B cell (primary cell): Measurements from ENCODE around the gene TMEM234. TPM values are rescaled to one million over a fixed set of nuclear protein-coding genes. Genes with fewer than 3 reads are reported as not detected.

ENCODE experiments used
- ATAC-seq: fragments of 200-7000 bp; cut with Tn5 transposase; one replicate; pipeline ENCODE4 v1.10.0; 2021; ENCODE audit warnings: low read depth, mild to moderate bottlenecking, moderate number of reproducible peaks, moderate library complexity
- CTCF ChIA-PET: fragments of 350-600 bp; sonication (Branson Sonifier 250); formaldehyde crosslinking; loops from one replicate; lab custom pipeline; 2021; ENCODE audit warnings: antibody characterized with exemption, inconsistent platforms; lab: Charles Lee
- POLR2A ChIA-PET: fragments of 350-600 bp; sonication (Branson Sonifier 250); formaldehyde crosslinking; loops from one replicate; lab custom pipeline; 2021; ENCODE audit warnings: antibody characterized with exemption; lab: Charles Lee
- DNase-seq: peaks from one replicate; pipeline ENCODE4 v3.0.0; 2013
- H2AFZ ChIP-seq: 2 replicates; pipeline ENCODE4 v1.6.1; 2012; ENCODE audit warnings: mild to moderate bottlenecking, low read depth, low read length; ENCODE audit not compliant: insufficient read depth, poor library complexity, severe bottlenecking
- H3K27ac ChIP-seq, 2 donors: 1 replicate in 1 of 2; 2 replicates in 1 of 2; pipeline ENCODE4 v1.5.1; 2012 to 2013; ENCODE audit warnings: low read length in 2 of 2, mild to moderate bottlenecking in 2 of 2, moderate library complexity in 1 of 2
- H3K27me3 ChIP-seq, 4 experiments: fragments of 200-600 bp in 1 of 4; sonication (generic) in 1 of 4; replicated peaks in 1 of 4; 1 replicate in 2 of 4; 2 replicates in 2 of 4; pipeline versions ENCODE4 v1.6.1 to v1.7.0; 2013 to 2016; ENCODE audit warnings: low read length in 3 of 4, mild to moderate bottlenecking in 2 of 4, mixed read lengths in 1 of 4, moderate library complexity in 1 of 4; ENCODE audit not compliant: insufficient read depth in 4 of 4, control insufficient read depth in 3 of 4; ENCODE audit errors: control extremely low read depth in 1 of 4
- H3K36me3 ChIP-seq, 2 experiments: replicated peaks in 1 of 2; 1 replicate in 1 of 2; 2 replicates in 1 of 2; pipeline versions ENCODE4 v1.6.1 to v1.7.1; 2013; ENCODE audit warnings: low read length in 1 of 2; ENCODE audit not compliant: insufficient read depth in 2 of 2, control insufficient read depth in 1 of 2; ENCODE audit errors: control extremely low read depth in 1 of 2, extremely low read depth in 1 of 2
- H3K4me1 ChIP-seq, 2 donors: fragments of 200-600 bp in 1 of 2; sonication (generic) in 1 of 2; 1 replicate in 1 of 2; 2 replicates in 1 of 2; pipeline versions ENCODE4 v1.5.1 to v1.6.1; 2013 to 2017; ENCODE audit warnings: low read length in 2 of 2; ENCODE audit not compliant: control insufficient read depth in 2 of 2, insufficient read depth in 2 of 2
- H3K4me2 ChIP-seq: replicated peaks from 2 replicates; pipeline ENCODE3; 2012; ENCODE audit warnings: mild to moderate bottlenecking, low read depth, low read length; ENCODE audit not compliant: poor library complexity, severe bottlenecking
- H3K4me3 ChIP-seq, 5 experiments: fragments of 200-600 bp in 1 of 5; sonication (generic) in 1 of 5; 1 replicate in 3 of 5; 2 replicates in 2 of 5; pipeline versions ENCODE4 v1.5.1 to v1.7.0; 2011 to 2016; ENCODE audit warnings: low read length in 4 of 5, mild to moderate bottlenecking in 4 of 5, low read depth in 2 of 5, control low read depth in 1 of 5, moderate library complexity in 1 of 5; ENCODE audit not compliant: insufficient read depth in 1 of 5; ENCODE audit errors: control extremely low read depth in 1 of 5, extremely low read depth in 1 of 5
- H3K79me2 ChIP-seq: fragments of 200-600 bp; sonication (generic); one replicate; pipeline ENCODE4 v1.6.0; 2016; ENCODE audit warnings: low read length; ENCODE audit not compliant: control insufficient read depth, insufficient read depth
- H3K9ac ChIP-seq: fragments of 200-600 bp; sonication (generic); 2 replicates; pipeline ENCODE4 v1.6.1; 2017; ENCODE audit warnings: mild to moderate bottlenecking, low read length, moderate library complexity
- H3K9me3 ChIP-seq, 3 donors: one replicate each; pipeline versions ENCODE4 v1.6.1 to v1.7.1; 2013; ENCODE audit warnings: low read length in 2 of 3; ENCODE audit not compliant: control insufficient read depth in 2 of 3, insufficient read depth in 1 of 3; ENCODE audit errors: control extremely low read depth in 1 of 3
- H4K20me1 ChIP-seq: 2 replicates; pipeline ENCODE4 v1.6.0; 2012; ENCODE audit warnings: mild to moderate bottlenecking, low read length; ENCODE audit not compliant: insufficient read depth, control insufficient read depth, poor library complexity, severe bottlenecking
- H3K27ac Mint-ChIP-seq: one replicate; pipeline ENCODE4 v1.8.0; 2021; ENCODE audit warnings: mixed read lengths
- H3K27me3 Mint-ChIP-seq: one replicate; pipeline ENCODE4 v1.8.0; 2021; ENCODE audit warnings: mixed read lengths
- H3K4me1 Mint-ChIP-seq: one replicate; pipeline ENCODE4 v1.8.0; 2021; ENCODE audit warnings: mixed read lengths
- H3K4me3 Mint-ChIP-seq: one replicate; pipeline ENCODE4 v1.8.0; 2021; ENCODE audit warnings: mixed read lengths
- H3K9me3 Mint-ChIP-seq: one replicate; pipeline ENCODE4 v1.8.0; 2022; ENCODE audit warnings: mixed read lengths; ENCODE audit not compliant: insufficient read depth
- EZH2 ChIP-seq: IDR thresholded peaks from 2 replicates; pipeline ENCODE4 v1.6.1; 2012; ENCODE audit warnings: borderline replicate concordance, low read depth, mild to moderate bottlenecking, moderate library complexity, low read length; ENCODE audit not compliant: insufficient read depth, poor library complexity, severe bottlenecking
- whole genome bisulfite sequencing: methylation state at CpG from one replicate; pipeline ENCODE4 v1.1.5; 2013; ENCODE audit warnings: missing lambda C conversion rate; ENCODE audit not compliant: insufficient coverage; 5-methylcytosine and 5-hydroxymethylcytosine counted together
- intact Hi-C: fragments of 100-400 bp; cut with micrococcal nuclease; formaldehyde crosslinking; loops from one replicate; pipeline ENCODE4 v1.10.0; 2022
- polyA plus RNA-seq: library from polyadenylated mRNA; depleted of rRNA; stranded (reverse); fragments of >200 nt; gene quantifications from 2 replicates; pipeline ENCODE4 v1.2.3, GENCODE V29; 2012
- total RNA-seq, 2 donors: library from RNA; stranded (reverse); fragments of 120-200 nt in 1 of 2; gene quantifications; 1 replicate in 1 of 2; 2 replicates in 1 of 2; pipeline versions ENCODE4 v1.2.3 to v1.2.4, GENCODE V29; 2013 to 2022
- TF ChIP-seq, protein P1 (sequence below): fragments of 200-600 bp; IDR thresholded peaks from one replicate; pipeline ENCODE4 v1.8.0; 2022; ENCODE audit warnings: antibody characterized with exemption, mild to moderate bottlenecking

Gene TMEM234
- total and polyA plus RNA-seq, 2 donors (not counting 1 experiment from before 2014, with no cell fraction given), result 22.0 to 60.8 TPM

DNA sequence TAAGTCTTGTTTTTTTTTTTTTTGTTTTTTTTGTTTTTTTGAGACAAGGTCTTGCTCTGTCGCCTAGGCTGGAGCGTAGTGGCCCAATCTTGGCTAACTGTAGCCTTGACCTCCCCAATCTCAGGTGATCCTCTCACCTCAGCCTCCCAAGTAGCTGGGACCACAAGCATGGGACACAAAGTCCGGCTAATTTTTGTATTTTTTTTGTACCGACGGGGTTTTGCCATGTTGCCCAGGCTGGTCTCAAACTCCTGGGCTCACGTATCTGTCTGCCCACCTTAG is 35.0 kb upstream of the TMEM234 start:
- peak overlapping the region; percentile 13 for H3K4me3 Mint-ChIP-seq
- Histone ChIP-seq H3K4me1 (peaks cover 44 to 52% of the 10 kb centered on the region in 2 donors), H3K9ac (no peak overlapping the region), H2AFZ (peak overlapping the region; percentile 27), H3K79me2 (peaks cover 95% of the 10 kb centered on the region), H3K27ac (peak overlapping the region in 1 of 2 donors; percentile 42), H4K20me1 (no peaks in the 10 kb centered on the region), H3K9me3 (no peaks in the 10 kb centered on the region), H3K4me3 (no peak overlapping the region), H3K27me3 (no peaks in the 10 kb centered on the region), H3K4me2 (peak overlapping the region; percentile 37), H3K36me3 (peaks cover 0 to 3% of the 10 kb centered on the region in 2 experiments)
- H3K4me1 Mint-ChIP-seq, result peaks cover 44% of the 10 kb centered on the region
- H3K27ac Mint-ChIP-seq, result peak overlapping the region; percentile 67
- 91% methylated on average over 6 of the region's 6 CpGs for WGBS
- intact Hi-C loops, result no loop called here
- ChIA-PET CTCF (interaction anchor here (1.0 kb wide), 1 partner anchor 9 kb away, joined by 3 read pairs; no protein-coding TSS in a partner anchor), POLR2A (interaction anchor here (0.9 to 1.2 kb wide), 2 partner anchors 34 to 76 kb away, joined by 3 to 4 read pairs; partner anchors contain the start of gene HDAC1)
- no peaks in the 10 kb centered on the region for H3K9me3 Mint-ChIP-seq
- DNase-seq (no peak), ATAC-seq (no peak)
- no peak for TF ChIP-seq EZH2
- TF ChIP-seq, protein P1, sequence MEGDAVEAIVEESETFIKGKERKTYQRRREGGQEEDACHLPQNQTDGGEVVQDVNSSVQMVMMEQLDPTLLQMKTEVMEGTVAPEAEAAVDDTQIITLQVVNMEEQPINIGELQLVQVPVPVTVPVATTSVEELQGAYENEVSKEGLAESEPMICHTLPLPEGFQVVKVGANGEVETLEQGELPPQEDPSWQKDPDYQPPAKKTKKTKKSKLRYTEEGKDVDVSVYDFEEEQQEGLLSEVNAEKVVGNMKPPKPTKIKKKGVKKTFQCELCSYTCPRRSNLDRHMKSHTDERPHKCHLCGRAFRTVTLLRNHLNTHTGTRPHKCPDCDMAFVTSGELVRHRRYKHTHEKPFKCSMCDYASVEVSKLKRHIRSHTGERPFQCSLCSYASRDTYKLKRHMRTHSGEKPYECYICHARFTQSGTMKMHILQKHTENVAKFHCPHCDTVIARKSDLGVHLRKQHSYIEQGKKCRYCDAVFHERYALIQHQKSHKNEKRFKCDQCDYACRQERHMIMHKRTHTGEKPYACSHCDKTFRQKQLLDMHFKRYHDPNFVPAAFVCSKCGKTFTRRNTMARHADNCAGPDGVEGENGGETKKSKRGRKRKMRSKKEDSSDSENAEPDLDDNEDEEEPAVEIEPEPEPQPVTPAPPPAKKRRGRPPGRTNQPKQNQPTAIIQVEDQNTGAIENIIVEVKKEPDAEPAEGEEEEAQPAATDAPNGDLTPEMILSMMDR, result no peak
- H3K27me3 Mint-ChIP-seq, result no peaks in the 10 kb centered on the region

DNA sequence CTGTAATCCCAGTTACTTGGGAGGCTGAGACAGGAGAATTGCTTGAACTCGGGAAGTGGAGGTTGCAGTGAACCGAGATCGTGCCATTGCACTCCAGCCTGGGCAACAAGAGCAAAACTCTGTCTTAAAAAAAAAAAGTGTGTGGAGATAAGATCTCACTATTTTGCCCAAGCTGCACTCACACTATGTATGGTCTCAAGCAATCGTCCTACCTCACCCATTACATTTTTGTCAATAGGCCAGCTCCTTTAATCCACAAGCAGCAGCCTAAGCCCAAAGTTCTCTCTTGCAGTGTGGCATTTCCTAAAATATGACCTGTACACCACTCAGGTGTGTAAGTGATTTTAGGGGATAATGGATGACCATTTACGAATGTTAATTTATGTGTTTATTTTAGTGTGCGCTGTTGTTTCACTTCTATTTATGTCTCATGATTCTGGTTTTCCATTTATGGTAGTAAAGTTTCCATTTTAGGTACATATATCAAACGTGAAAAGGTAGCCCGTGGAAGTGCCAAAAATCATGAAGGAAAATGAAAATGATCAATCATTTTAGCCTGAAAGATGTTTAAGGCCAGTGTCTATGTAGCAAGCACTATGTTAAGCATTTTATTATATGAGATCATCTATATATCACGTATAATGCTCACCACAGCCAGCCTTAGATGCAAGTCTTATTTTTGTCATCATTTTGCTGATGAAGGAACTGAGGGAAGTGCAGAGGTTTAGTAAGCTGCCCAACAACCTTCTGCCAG is 34.5 kb upstream of the TMEM234 start:
- no peaks in the 10 kb centered on the region for H3K9me3 Mint-ChIP-seq
- no peaks in the 10 kb centered on the region for H4K20me1 ChIP-seq
- DNase-seq (no peak), ATAC-seq (no peak)
- no peaks in the 10 kb centered on the region for H3K27me3 ChIP-seq
- H3K4me1 Mint-ChIP-seq, result peaks cover 49% of the 10 kb centered on the region
- H3K9me3 ChIP-seq, result no peaks in the 10 kb centered on the region
- H2AFZ ChIP-seq, result peak overlapping the region; percentile 27
- no peak for TF ChIP-seq EZH2
- TF ChIP-seq, protein P1, result no peak
- peaks cover 95% of the 10 kb centered on the region for H3K79me2 ChIP-seq
- H3K27me3 Mint-ChIP-seq, result no peaks in the 10 kb centered on the region
- 95% methylated on average over 3 of the region's 9 CpGs for WGBS
- peak overlapping the region; percentile 79 for H3K4me3 Mint-ChIP-seq
- H3K4me1 ChIP-seq, result peaks cover 49 to 57% of the 10 kb centered on the region in 2 donors
- H3K36me3 ChIP-seq, result peaks cover 0 to 3% of the 10 kb centered on the region in 2 experiments
- H3K4me2 ChIP-seq, result peak overlapping the region; percentile 37
- H3K9ac ChIP-seq, result peak overlapping the region; percentile 23
- peak overlapping the region; percentile 87 for H3K27ac Mint-ChIP-seq
- no peak overlapping the region for H3K4me3 ChIP-seq
- CTCF ChIA-PET, result interaction anchor here (1.0 to 1.5 kb wide), 2 partner anchors 8 to 10 kb away, joined by 3 to 4 read pairs; partner anchors contain the start of gene FAM167B
- H3K27ac ChIP-seq, result peak overlapping the region; percentile 22 to 42
- POLR2A ChIA-PET, result interaction anchor here (0.9 to 1.8 kb wide), 2 partner anchors 16 to 35 kb away, joined by 4 to 11 read pairs; partner anchors contain the start of gene HDAC1
- intact Hi-C loops, result loop anchor here (1.0 kb wide), 1 partner anchor 9 kb away; no protein-coding TSS in a partner anchor
